OCI-LY7 (cell line): ENCODE results near the gene SSTR5. TPM values are rescaled to one million over a fixed set of nuclear protein-coding genes. Genes with fewer than 3 reads are reported as not detected.

Experiments
- BruUV-seq: library from RNA; stranded (reverse); fragments of 400-500 nt; replicated peaks from 2 replicates; lab custom pipeline; 2021; lab: Mats Ljungman, UMichigan
- CTCF ChIA-PET: fragments of 300-600 bp; sonication (Branson Sonifier 250); formaldehyde crosslinking; loops from one replicate; lab custom pipeline; 2022; ENCODE audit warnings: antibody characterized with exemption; ENCODE audit not compliant: unreplicated experiment; lab: Charles Lee
- POLR2A ChIA-PET: fragments of 300-600 bp; sonication (Branson Sonifier 250); formaldehyde crosslinking; loops from one replicate; lab custom pipeline; 2022; ENCODE audit warnings: antibody characterized with exemption; lab: Charles Lee
- DNase-seq: peaks from one replicate; pipeline ENCODE4 v3.0.0-alpha.2; 2015; ENCODE audit warnings: low spot score
- H2AFZ ChIP-seq: fragments of 200-600 bp; sonication (generic), shearing (Covaris generic); 2 replicates; pipeline ENCODE4 v1.6.1; 2014; ENCODE audit warnings: mild to moderate bottlenecking, antibody characterized with exemption, low read length, moderate library complexity
- H3K27ac ChIP-seq: fragments of 200-600 bp; sonication (generic); 2 replicates; pipeline ENCODE4 v1.5.1; 2014; ENCODE audit warnings: mixed run types, low read depth, mild to moderate bottlenecking, moderate library complexity, low read length, inconsistent platforms; ENCODE audit not compliant: poor library complexity, severe bottlenecking
- H3K36me3 ChIP-seq: fragments of 200-600 bp; sonication (generic); 2 replicates; pipeline ENCODE4 v1.6.1; 2014; ENCODE audit warnings: mild to moderate bottlenecking, antibody characterized with exemption, low read length, moderate library complexity, mixed read lengths; ENCODE audit not compliant: insufficient read depth
- H3K4me1 ChIP-seq: fragments of 200-600 bp; sonication (generic); 2 replicates; pipeline ENCODE4 v1.5.1; 2014; ENCODE audit warnings: mild to moderate bottlenecking, low read length; ENCODE audit not compliant: insufficient read depth, poor library complexity, severe bottlenecking
- H3K4me2 ChIP-seq: fragments of 200-600 bp; sonication (generic); 2 replicates; pipeline ENCODE4 v1.6.1; 2014; ENCODE audit warnings: mild to moderate bottlenecking, low read length
- H3K4me3 ChIP-seq: fragments of 200-600 bp; sonication (generic); 2 replicates; pipeline ENCODE4 v1.5.1; 2014; ENCODE audit warnings: mild to moderate bottlenecking, low read depth, low read length; ENCODE audit not compliant: poor library complexity, severe bottlenecking
- H3K79me2 ChIP-seq: fragments of 200-600 bp; sonication (generic); 2 replicates; pipeline ENCODE4 v1.6.1; 2016; ENCODE audit warnings: low read depth, mild to moderate bottlenecking, low read length, moderate library complexity, mixed read lengths; ENCODE audit not compliant: insufficient read depth
- H3K9me2 ChIP-seq: fragments of 200-600 bp; sonication (generic); 2 replicates; pipeline ENCODE4 v1.6.1; 2016; ENCODE audit warnings: mild to moderate bottlenecking, low read length, mixed read lengths; ENCODE audit not compliant: insufficient read depth
- H3K9me3 ChIP-seq: fragments of 200-600 bp; sonication (generic); 2 replicates; pipeline ENCODE4 v1.6.1; 2014; ENCODE audit warnings: mild to moderate bottlenecking, mixed run types, low read length, mixed read lengths
- H4K20me1 ChIP-seq: fragments of 200-600 bp; sonication (generic); 2 replicates; pipeline ENCODE4 v1.6.1; 2014; ENCODE audit warnings: mild to moderate bottlenecking, antibody characterized with exemption, low read length, moderate library complexity, mixed read lengths; ENCODE audit not compliant: insufficient read depth
- CTCF ChIP-seq: fragments of 200-600 bp; sonication (generic); conservative IDR thresholded peaks from 2 replicates; pipeline ENCODE4 v1.5.1; 2014; ENCODE audit warnings: mild to moderate bottlenecking, antibody characterized with exemption, low read length, moderate library complexity, mixed read lengths
- EZH2phosphoT487 ChIP-seq: fragments of 200-600 bp; sonication (generic); IDR thresholded peaks from 2 replicates; pipeline ENCODE4 v1.6.1; 2018; ENCODE audit warnings: low read depth, borderline replicate concordance, mild to moderate bottlenecking, mixed run types, antibody characterized with exemption, low read length, moderate library complexity, mixed read lengths
- intact Hi-C: fragments of 100-400 bp; cut with micrococcal nuclease; formaldehyde crosslinking; loops from one replicate; pipeline ENCODE4 v1.10.0; 2022; ENCODE audit not compliant: unreplicated experiment
- total RNA-seq, 2 experiments: library from RNA; depleted of rRNA in 1 of 2; stranded (reverse); fragments of >200 nt in 1 of 2; shearing (Covaris generic) in 1 of 2; gene quantifications; 2 replicates each; pipeline ENCODE4 v1.2.3, GENCODE V29; 2014 to 2022

SSTR5 gene
- total RNA-seq, 2 experiments from 2014 or later, result not detected

- no peak overlapping the region for H2AFZ ChIP-seq
- no peaks in the 10 kb centered on the region for H3K9me3 ChIP-seq
- ChIA-PET POLR2A (no interaction called here), CTCF (no interaction called here)
- H3K4me3 ChIP-seq, result peak overlapping the region; percentile 18
- BruUV-seq, result no TSS peak
- TF ChIP-seq CTCF, result no peak
- no peak for TF ChIP-seq EZH2phosphoT487
- H3K27ac ChIP-seq, result no peak overlapping the region
- H3K9me2 ChIP-seq, result no peaks in the 10 kb centered on the region
- no peaks in the 10 kb centered on the region for H3K36me3 ChIP-seq
- intact Hi-C loops, result no loop called here
- peaks cover 15% of the 10 kb centered on the region for H3K4me1 ChIP-seq
- peak; percentile 46 for DNase-seq
- no peaks in the 10 kb centered on the region for H3K79me2 ChIP-seq
- H4K20me1 ChIP-seq, result no peaks in the 10 kb centered on the region
- peak overlapping the region; percentile 61 for H3K4me2 ChIP-seq
These were observed 47.4 kb downstream of the SSTR5 start for GRCh38 chr16:1119766-1120576.

GRCh38 chr16:1120577-1120941 is 48.0 kb downstream of the SSTR5 start:
- H3K4me2 ChIP-seq, result peak overlapping the region; percentile 61
- peak overlapping the region; percentile 18 for H3K4me3 ChIP-seq
- H3K79me2 ChIP-seq, result no peaks in the 10 kb centered on the region
- ChIA-PET POLR2A (no interaction called here), CTCF (no interaction called here)
- peaks cover 15% of the 10 kb centered on the region for H3K4me1 ChIP-seq
- H3K27ac ChIP-seq, result no peak overlapping the region
- intact Hi-C loops, result no loop called here
- no peak for DNase-seq
- BruUV-seq, result no TSS peak
- no peaks in the 10 kb centered on the region for H3K36me3 ChIP-seq
- H2AFZ ChIP-seq, result no peak overlapping the region
- no peaks in the 10 kb centered on the region for H3K9me2 ChIP-seq
- no peaks in the 10 kb centered on the region for H4K20me1 ChIP-seq
- TF ChIP-seq CTCF, result no peak
- TF ChIP-seq EZH2phosphoT487, result no peak
- no peaks in the 10 kb centered on the region for H3K9me3 ChIP-seq

GRCh38 chr16:1121009-1121408 is 48.5 kb downstream of the SSTR5 start:
- ChIA-PET CTCF (no interaction called here), POLR2A (no interaction called here)
- Histone ChIP-seq H3K27ac (no peak overlapping the region), H3K9me3 (no peaks in the 10 kb centered on the region), H3K9me2 (no peaks in the 10 kb centered on the region), H3K4me1 (peaks cover 15% of the 10 kb centered on the region), H3K4me2 (peak overlapping the region; percentile 61; the same call in 1 of the 2 replicates), H4K20me1 (no peaks in the 10 kb centered on the region), H3K36me3 (no peaks in the 10 kb centered on the region), H3K79me2 (no peaks in the 10 kb centered on the region), H2AFZ (no peak overlapping the region), H3K4me3 (no peak overlapping the region)
- no peak for DNase-seq
- no TSS peak for BruUV-seq
- intact Hi-C loops, result no loop called here
- TF ChIP-seq CTCF (no peak), EZH2phosphoT487 (no peak)
